Choroid plexus epithelial cell (primary cell): ENCODE measurements around the gene OR6F1.
"Not testable (repeated sequence)": the region's sequence is repeated elsewhere in the genome, so short reads cannot be mapped to it uniquely, and the experiment has no call there.

Source experiments
- DNase-seq: peaks from one replicate; pipeline ENCODE4 v3.0.0-alpha.2; 2010; ENCODE audit warnings: low read depth
- H3K4me3 ChIP-seq: 2 replicates; pipeline ENCODE4 v1.5.1; 2011; ENCODE audit warnings: low read depth, mild to moderate bottlenecking, control low read depth, low read length, moderate library complexity
- CTCF ChIP-seq: conservative IDR thresholded peaks from 2 replicates; pipeline ENCODE4 v1.5.1; 2011; ENCODE audit warnings: low read depth, mild to moderate bottlenecking, control low read depth, inconsistent platforms, low read length, moderate library complexity

The OR6F1 gene

GRCh38 chr1:247716546-247716945, at the start of gene OR6F1:
Gene OR6F1, minus strand, starts transcription at chr1:247716646. Its CDS starts 3,891 bp downstream, at chr1:247712755.
- DNase-seq: no peak
- H3K4me3 ChIP-seq: no peak within 1 kb of the TSS
- no peak for TF ChIP-seq CTCF

GRCh38 chr1:247760456-247760855, 44.0 kb upstream of the OR6F1 start, which contains the start of gene OR1C1:
Gene OR1C1, minus strand, starts transcription at chr1:247760556. Its CDS starts 2,150 bp downstream, at chr1:247758406.
- no peak for TF ChIP-seq CTCF
- H3K4me3 ChIP-seq: no peak within 1 kb of the TSS
- no peak for DNase-seq

- not testable (repeated sequence) for DNase-seq, H3K4me3 ChIP-seq
Measured at GRCh38 chr1:247754311-247754710, 37.9 kb upstream of the OR6F1 start.

- H3K4me3 ChIP-seq: no peak overlapping the region
- TF ChIP-seq CTCF: no peak
- DNase-seq: no peak
Measured at GRCh38 chr1:247749870-247750269, 33.4 kb upstream of the OR6F1 start.

GRCh38 chr1:247748041-247748440, 31.6 kb upstream of the OR6F1 start, which contains the start of gene OR14A2:
Gene OR14A2, minus strand, starts transcription at chr1:247748141.
- DNase-seq: no peak
- H3K4me3 ChIP-seq: no peak within 1 kb of the TSS

GRCh38 chr1:247747616-247748015, 31.2 kb upstream of the OR6F1 start:
- TF ChIP-seq CTCF: no peak
- DNase-seq: peak; percentile 20
- H3K4me3 ChIP-seq: no peak overlapping the region

More at GRCh38 chr1:247748041-247748440, 31.6 kb upstream of the OR6F1 start, which contains the start of gene OR14A2:
- no peak for TF ChIP-seq CTCF

GRCh38 chr1:247746391-247746935, 30.0 kb upstream of the OR6F1 start:
- DNase-seq: peak; percentile 8
- no peak overlapping the region for H3K4me3 ChIP-seq
- TF ChIP-seq CTCF: no peak

- not testable (repeated sequence) for H3K4me3 ChIP-seq
- peak; percentile 27 for DNase-seq
Measured at GRCh38 chr1:247742215-247742760, 25.8 kb upstream of the OR6F1 start.
